GM21526 (cell line): ENCODE data around the gene SHANK2.

ENCODE experiments used
- ATAC-seq: cut with Tn5 transposase; IDR thresholded peaks from one replicate; pipeline ENCODE4 v1.9.1; 2021; ENCODE audit warnings: moderate library complexity; ENCODE audit not compliant: unreplicated experiment, low FRiP score

The SHANK2 gene

DNA sequence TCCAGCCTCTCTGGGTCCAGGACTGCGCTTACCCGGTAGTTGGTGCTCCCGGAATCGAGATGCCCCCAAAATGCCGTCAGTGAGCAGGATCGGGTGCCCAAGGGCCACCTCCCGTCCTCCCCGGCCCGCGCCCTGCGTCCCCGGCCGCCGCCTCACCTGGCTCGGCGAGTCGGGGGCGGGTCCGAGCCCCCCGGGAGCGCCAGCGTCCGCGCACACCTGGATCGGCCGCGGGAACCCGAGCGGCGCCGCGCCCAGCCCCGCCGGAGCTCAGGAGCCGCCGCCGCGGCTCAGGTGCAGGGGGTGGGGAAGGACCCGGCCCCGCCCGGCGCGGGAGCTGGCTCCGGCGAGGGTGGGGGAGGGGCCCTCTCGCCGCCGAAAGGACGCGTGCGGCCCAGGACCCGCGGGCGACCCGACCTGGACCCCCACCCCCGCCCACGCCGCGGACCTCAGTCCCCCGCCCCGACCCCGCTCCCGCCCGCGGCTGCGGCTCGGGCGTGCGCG is at the start of gene SHANK2:
Gene SHANK2 (minus strand): TSS at position 309 of the 501 bp plus-strand sequence. CDS start 105,251 bp downstream, outside the sequence.
- ATAC-seq: no peak

DNA sequence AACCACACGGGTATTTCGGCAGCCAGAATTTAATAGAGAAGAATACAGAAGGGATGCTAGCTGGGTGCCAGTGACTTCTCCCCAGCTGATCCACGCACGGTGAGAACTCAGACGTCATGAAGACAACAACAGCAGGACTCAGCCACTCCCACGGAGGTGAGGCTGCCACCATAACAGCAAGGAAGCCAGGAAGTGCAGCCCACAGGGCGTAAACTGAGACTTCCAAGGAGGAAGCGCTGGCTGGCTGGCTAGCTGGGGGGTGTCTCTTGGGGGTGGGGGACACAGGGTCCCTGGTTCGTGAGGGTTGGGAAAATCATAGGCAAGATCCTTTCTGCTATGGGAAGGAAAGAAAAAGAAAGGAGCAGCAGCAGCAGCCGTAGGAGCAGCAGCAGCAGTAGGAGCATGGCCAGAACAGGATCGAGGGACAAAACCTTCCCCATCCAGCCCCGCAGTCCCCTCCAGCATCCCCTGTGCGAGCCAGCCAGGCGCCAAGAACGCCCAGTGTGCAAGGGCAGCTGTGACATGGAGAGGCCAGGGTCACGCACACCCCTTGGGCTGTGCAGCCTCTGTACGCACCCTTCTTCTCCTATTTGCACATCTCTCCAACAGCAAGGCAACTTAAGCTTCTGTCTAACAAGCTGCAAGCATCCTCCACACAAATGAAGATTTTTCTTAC is 49.6 kb upstream of the SHANK2 start:
- no peak for ATAC-seq

DNA sequence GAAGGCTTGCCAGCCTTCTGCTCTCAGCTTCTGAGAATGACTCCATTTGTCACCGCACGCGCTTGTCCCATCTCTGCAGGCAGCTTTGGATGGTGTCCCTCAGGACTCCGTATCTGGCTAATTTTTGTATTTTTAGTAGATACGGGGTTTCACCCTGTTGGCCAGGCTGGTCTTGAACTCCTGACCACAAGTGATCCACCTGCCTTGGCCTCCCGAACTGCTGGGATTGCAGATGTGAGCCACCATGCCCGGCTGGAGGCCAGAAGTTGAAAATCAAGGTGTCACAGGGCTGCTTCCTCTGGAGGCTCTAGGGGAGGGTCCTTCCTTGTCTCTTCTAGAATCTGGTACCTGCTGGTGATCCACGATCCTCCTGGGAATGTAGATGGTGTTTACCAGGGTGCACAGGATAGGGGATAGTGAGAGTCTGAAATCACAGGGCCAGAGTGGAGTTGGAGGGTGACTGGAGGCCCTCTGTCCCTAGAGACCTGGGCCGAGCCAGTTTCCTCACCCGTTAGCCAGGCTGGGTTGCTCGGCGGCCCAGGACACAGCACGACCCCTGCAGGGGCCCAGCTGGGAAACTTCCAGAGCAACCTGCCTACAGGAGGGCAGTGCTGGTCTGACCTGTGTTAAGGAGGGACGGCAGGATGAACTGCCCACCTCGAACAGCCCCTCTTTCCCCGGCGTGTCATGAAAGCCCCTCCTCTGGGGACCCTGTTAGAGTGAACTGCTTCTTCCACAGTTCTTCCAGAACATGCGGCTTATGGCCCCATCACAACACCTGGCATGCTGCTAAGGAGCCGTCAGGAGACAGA is 48.9 kb upstream of the SHANK2 start:
- ATAC-seq: no peak

DNA sequence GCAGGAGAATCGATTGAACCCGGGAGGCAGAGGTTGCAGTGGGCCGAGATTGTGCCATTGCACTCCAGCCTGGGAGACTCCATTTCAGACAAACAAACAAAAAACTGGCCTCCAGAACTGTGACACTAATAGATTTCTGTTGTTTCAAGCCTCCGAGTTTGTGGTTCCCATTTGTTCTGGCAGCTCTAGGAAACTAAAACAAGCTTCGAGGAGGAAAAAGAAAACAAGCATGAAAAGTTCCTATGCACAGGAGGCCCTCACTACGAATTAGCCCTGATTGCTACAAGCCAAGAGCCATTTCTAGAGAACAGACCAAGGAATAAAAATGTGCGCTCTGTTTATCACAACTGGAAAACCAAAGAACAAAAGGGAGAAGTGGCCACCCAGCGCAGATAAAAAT is 47.8 kb upstream of the SHANK2 start:
- ATAC-seq: no peak

DNA sequence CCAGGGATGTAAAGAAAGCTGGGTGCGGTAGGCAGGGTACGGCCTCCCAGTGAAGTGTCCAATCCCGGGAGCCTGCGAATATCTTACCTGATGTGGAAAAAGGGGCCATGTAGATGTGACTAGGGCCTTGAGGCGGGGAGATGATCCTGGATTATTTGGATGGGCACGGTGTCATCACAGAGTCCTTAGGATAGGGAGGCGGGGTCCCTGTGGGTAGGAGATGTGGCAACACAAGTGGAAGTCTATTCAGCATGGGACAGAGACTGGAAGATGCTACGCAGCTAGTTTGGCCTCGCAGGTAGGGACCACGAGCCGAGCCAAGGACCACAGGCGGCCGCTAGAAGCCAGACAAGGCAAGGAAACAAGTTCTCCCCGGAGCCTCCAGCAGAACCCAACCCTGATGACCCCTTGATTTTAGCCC is 46.4 kb upstream of the SHANK2 start:
- no peak for ATAC-seq

DNA sequence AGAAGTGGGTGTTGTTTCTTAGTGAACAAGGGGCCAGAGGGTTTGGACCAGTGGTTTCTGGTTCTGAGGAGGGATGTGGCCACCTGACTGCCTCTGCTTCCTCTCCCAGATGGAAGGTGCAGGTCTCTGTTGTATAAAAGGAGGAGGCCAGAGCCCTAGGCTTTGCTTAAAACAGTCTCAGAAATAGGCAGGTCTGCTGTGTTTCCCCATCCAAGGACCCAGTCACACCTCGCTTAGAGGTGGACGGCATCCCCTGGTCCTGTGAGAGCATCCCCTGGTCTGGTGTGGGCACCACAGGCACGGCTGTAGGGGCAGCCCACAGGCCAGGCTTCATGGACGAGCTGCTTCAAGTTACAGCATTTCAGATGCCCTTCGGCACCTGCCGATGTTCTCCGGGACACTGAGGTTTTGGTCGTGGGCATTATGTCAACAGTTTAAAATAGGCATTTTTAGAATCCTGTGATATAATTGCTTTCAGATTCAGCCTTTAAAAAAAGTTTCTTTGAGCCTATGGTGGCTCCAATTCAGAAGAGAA is 45.7 kb upstream of the SHANK2 start:
- no peak for ATAC-seq

DNA sequence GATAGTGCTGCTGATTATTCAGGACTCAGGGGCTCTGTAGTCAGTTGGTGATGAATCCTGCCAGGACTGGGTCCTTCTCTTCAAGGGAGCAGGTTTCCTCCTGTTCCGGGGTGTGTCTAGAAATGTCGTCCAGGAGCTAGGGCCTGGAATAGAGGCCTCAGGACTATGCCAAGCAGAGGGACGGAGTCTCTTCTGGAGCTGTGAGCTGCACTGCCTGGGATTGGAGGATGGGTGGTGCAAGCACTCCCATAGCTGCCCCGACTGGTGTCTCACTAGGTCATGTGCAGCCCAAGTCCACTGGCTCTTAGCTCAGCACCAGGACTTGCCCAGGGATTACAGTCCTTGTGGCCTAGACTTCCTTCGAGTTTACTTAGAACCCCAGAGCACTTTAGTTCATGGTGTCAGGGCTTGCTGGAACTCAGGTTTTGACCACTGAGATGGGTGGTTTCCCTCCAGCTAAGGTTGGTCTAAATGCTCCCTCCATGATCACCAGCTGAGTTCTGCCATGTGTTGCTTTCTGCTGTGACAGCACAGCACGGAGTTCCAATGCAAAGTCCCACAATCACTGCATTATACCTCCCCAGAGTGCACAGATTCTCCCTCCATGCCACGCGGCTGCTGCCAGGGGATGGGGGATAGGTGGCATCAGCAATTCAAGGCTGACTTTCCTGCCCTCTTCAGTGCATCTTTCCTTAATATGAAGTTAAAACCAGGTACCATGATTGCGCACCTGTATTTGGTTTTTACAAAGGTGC is 42.6 kb upstream of the SHANK2 start:
- no peak for ATAC-seq

DNA sequence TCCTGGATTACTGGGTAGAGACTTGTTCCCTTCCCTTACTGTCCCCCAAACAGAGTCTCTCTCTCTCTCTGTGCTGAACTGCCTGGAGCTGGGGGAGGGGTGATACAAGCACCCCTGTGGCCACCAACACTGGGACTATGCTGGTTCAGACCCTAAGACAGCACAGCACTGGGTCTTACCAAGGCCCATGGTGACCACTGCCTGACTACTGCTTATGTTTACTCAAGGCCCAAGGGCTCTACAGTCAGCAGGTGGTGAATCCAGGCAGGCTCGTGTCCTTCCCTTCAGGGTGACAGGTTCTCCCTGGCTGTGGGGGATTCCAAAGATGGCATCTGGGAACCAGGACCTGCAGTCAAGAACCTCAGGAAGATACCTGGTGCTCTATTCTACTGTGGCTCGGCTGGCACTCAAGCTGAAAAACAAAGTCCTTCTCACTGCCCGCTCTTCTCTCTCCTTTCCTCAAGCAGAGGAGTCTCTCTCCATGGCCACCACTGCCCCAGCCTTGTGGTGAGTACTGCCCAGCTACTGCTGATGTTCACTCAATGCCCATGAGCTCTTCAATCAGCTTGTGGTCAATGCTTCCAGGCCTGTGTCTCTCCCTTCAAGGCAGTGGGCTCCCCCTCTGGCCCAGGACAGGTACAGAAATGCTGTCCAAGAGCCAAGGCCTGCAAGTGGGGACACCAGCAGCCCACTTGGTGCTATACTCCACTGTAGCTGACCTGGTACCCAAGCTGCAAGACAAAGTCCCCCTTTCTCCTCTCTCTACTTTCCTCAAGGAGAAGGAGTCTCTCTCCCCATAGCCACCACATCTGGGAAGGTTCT is 41.8 kb upstream of the SHANK2 start:
- no peak for ATAC-seq

DNA sequence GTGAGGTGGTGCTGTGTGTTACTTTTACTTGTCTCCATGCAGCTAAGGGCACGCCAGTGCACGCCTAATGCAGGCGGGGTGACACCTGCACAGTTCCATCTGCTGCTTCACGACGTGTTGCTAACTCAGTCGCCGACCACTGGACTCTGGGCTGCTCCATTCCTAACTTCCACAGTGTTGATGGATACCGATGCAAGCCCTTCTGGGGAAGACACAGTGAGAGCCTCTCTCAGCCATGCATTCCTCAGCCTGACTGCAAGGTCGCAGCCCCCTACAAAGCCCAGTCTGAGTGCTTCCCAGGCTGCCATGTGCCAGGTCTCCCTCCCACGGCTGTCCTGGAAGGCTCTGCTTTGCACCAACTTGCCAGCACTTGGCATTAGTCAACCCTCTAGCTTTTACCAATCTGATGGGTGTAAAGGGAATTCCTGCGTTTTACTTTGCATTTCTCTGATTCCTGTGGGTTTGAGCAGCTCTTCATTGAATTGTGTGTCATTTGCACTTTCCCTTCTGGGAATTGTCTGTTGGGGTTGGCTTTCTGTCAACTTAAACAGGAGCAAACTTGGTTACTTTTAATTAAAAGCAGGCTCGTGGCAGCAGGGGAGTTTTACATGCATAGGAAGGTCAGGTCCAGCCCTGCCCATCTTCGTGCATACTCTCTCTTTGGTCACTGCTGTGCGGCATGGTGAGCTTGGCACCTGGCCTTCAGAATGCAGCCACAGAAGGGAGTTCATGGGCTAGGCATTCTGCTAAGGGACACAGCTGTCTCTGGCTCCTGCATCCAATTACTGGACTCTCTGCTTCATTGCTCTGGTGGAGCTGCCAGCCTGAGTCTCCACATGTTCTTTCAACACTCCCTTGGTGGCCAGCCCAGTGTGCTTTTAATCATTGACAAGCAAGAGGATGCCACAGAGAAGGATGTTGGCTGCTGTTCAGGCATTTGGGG is 34.6 kb upstream of the SHANK2 start:
- ATAC-seq: no peak

DNA sequence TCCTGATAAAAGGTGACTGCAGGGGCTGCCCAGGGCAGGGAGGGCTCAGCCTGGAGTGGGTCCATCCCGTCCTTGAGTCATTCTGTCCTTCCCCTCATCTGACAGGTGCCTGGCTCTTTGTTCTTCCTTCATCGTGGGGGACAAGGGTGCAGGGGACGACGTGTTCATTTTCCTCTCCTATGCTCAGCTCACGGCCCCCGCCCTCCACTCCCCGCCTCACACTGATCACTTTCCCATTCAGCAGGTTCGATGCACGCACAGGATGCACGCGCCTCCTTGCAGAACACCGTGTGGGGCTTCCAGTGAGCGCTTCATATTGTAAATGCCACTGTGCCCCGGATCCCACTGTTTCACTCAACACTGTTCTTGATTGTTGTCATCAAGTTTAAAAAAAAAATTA is 32.7 kb upstream of the SHANK2 start:
- ATAC-seq: no peak

DNA sequence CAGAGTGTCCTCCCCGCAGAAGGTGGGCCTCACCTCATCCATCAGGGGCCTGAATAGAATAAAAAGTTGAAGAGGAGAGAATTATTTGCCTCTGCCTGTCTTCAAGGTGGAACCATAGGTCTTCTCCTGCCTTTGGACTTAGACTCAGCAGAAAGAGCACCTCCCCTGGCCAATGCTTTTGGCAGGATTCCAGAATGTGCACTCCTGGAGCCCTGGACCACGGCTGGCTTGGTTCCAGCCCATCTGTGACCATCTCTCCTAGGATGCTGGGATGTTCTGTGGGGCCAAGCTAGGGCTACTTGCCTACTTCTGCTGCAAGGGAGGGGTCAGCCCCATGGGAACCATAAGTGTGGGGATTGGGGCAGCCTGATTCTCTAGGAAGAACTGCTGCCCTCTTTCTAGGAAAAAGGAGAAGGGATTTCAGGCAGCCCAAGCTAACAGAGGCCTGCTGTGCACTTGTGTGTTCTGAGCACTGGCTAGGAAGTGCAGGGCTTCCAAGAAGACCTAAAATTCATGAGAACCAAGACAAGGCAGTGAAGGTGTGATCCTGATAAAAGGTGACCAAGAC is 32.2 kb upstream of the SHANK2 start:
- no peak for ATAC-seq

DNA sequence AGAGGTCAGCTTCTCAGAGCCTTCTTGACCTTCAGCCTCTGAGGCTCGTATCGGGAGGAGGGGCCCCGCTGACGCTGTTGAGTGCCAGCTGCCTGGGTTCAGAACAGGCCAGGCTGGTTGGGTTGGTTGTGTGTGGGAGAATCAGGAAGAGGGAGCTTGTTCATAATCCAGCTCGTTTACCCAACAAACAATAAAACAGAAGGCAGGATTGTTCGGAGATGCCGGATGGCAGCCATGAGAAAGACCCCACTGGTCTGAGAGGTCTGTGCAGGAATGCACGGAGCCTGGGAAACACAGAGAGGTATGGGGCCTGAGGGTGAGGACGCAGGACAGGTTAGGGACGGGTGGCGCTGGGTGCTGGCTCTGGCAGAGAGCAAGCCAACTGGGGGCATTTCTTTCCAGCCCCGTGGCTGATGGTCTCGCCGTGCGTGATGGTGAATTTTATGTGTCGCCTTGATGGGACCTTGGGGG is 31.6 kb upstream of the SHANK2 start:
- ATAC-seq: no peak

DNA sequence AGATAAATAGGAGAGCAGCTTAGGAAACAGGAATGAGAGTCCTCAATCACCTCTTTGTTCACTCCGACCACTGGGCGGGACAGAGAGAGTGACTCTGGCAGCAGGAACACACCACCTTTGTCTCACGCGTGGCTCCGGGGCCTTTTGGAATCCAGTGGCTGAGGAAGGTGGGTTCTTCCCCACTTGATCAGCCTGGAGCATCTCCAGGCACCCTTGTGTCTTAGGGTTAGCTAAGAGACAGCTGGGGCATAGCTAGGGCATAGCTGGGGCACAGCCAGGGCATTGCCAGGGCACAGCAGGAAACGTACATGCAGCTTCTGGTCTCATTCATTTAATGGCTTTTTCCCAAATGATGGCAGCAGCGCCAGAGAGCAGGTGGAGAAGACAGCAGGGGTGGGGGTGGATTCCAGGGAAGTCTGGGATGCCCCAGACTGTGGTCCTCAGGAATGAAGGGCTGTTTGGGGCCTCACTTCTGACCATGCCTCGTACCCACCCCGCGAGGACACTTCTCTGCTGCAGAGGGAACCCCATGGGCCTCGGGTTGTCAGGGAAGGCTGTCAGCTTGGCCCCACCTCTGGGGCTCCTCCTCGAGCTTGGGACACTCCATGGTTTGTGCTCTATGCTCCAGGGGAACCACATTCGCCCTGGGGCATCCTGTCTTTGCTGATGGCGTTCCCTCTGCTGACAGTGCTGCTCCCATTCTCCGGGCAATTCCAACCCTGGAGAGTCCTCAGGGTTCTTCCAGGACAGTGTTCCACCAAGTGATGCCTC is 30.4 kb upstream of the SHANK2 start:
- no peak for ATAC-seq

DNA sequence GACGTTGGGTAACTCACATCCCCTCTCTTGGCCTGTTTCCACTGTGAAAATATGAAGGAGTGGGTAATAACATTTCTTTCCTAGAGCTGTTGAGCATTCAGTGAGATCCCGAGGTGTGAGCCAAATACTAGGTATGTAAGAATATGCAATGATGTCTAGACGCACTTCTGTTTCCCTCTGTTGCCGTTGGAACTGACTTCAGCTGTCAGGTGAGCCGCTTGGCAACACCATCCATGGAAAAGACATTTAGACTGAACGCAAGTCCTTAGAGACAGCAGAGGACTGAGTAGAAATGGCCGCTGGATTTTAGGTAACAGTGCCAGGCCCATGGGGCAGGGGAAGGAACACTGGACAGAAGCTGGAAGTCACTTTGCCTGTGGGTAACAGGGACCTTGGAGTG is 29.5 kb upstream of the SHANK2 start:
- ATAC-seq: no peak

DNA sequence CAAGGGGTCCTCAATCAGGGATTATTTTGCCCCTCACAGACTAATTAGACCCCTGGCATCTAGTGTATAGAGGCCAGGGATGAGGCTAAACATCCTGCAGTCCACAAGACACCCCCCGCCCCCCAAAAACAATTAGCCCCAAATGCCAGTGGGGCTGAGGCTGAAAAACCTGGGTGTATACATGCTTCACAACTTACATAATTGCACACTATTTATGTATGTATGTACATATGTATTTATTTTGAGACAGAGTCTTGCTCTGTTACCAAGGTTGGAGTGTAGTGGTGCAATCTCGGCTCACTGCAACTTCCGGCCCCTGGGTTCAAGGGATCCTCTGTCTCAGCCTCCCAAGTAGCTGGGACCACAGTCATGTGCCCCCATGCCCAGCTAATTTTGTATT is 28.8 kb upstream of the SHANK2 start:
- no peak for ATAC-seq

DNA sequence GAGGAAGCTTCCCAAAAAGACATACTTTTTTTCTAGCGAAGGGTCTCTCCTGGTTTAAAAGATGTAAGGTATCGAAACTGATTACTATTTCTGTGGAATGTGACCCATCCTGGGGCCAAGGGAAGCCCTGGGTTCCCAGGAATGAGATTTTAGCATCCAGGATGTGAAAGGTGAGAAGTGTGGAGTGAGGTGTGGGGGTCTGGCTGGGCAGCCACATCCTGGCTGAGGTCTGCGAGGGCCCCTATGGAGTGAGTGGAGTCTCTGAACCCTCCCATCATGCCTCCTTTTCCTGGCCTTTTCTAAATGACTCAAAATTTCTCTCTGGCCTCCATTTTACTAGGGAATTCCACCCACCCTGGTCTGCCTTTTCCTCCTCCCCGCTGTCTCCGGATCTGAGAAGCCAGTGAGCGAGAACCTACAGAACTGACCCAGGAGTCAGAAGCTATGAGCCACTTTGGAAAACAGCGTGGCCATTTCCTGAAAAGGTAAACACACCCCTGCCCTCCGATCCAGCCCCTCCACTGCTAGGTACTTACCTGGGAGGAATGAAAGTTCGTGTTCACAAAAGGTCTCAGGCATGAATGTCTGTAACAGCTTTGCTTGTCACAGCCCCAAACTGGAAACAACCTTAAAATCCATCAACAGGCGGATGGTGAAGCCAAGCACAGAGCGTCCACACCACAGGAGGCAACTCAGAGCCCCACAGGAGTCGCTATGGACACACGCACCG is 27.7 kb upstream of the SHANK2 start:
- no peak for ATAC-seq

DNA sequence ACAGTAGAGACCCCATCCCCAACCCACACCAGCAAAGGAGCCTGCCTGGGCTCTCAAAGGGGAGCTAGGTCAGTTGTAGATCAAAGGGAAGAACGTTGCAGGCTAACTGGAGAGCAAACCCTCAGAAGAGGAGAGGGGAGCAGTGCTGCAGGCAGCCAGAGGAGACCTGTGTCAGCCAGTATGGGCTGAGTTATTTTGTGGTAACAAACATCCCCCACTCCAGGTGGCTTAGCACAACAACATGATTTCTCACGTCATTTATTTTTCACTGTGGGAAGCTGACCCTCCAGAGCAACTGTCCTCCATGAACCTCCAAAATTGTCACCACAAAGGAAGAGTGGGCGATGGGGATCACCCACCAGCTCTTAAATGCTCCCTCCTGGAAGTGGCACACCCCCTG is 19.8 kb upstream of the SHANK2 start:
- ATAC-seq: no peak
